Astrocyte (in vitro differentiated cells and primary cell): ENCODE results near the gene C1orf198. TPM values are rescaled to one million over a fixed set of nuclear protein-coding genes. Genes with fewer than 3 reads are reported as not detected.

Experiments
- DNase-seq: peaks from one replicate; pipeline ENCODE4 v3.0.0-alpha.2; 2010; ENCODE audit warnings: low read depth
- FAIRE-seq: peaks from 2 replicates; lab custom pipeline; 2011; peaks lifted over from hg19 to GRCh38; lab: Jason Lieb, UNC
- H2AFZ ChIP-seq: 2 replicates; pipeline ENCODE4 v1.6.0; 2012; ENCODE audit warnings: low read depth, low read length, inconsistent platforms
- H3K27ac ChIP-seq: 2 replicates; pipeline ENCODE4 v1.5.1; 2011; ENCODE audit warnings: low read depth, low read length, inconsistent platforms
- H3K27me3 ChIP-seq: 2 replicates; pipeline ENCODE4 v1.6.0; 2011; ENCODE audit warnings: low read length, inconsistent platforms; ENCODE audit not compliant: insufficient read depth
- H3K36me3 ChIP-seq: 2 replicates; pipeline ENCODE4 v1.5.1; 2011; ENCODE audit warnings: low read length, inconsistent platforms; ENCODE audit not compliant: insufficient read depth
- H3K4me1 ChIP-seq: 2 replicates; pipeline ENCODE4 v1.5.1; 2011; ENCODE audit warnings: low read length, inconsistent platforms; ENCODE audit not compliant: insufficient read depth
- H3K4me2 ChIP-seq: 2 replicates; pipeline ENCODE4 v1.6.0; 2012; ENCODE audit warnings: low read length, inconsistent platforms
- H3K4me3 ChIP-seq: 2 replicates; pipeline ENCODE4 v1.5.1; 2011; ENCODE audit warnings: low read depth, mild to moderate bottlenecking, low read length, inconsistent platforms; ENCODE audit not compliant: insufficient read depth
- H3K79me2 ChIP-seq: 2 replicates; pipeline ENCODE4 v1.6.0; 2012; ENCODE audit warnings: mild to moderate bottlenecking, low read length, inconsistent platforms; ENCODE audit not compliant: insufficient read depth
- H3K9ac ChIP-seq: 2 replicates; pipeline ENCODE4 v1.6.0; 2012; ENCODE audit warnings: mild to moderate bottlenecking, low read length, inconsistent platforms
- H3K9me3 ChIP-seq: 2 replicates; pipeline ENCODE4 v1.5.1; 2012; ENCODE audit warnings: low read depth, mild to moderate bottlenecking, low read length, inconsistent platforms; ENCODE audit not compliant: insufficient read depth
- H4K20me1 ChIP-seq: 2 replicates; pipeline ENCODE4 v1.6.0; 2012; ENCODE audit warnings: low read length, inconsistent platforms; ENCODE audit not compliant: insufficient read depth
- H3K27ac Mint-ChIP-seq: one replicate; pipeline ENCODE4 v1.8.0; 2021; ENCODE audit warnings: mild to moderate bottlenecking, mixed read lengths; ENCODE audit not compliant: unreplicated experiment
- H3K27me3 Mint-ChIP-seq: one replicate; pipeline ENCODE4 v1.8.0; 2021; ENCODE audit warnings: low read depth, mixed read lengths; ENCODE audit not compliant: unreplicated experiment
- H3K36me3 Mint-ChIP-seq: one replicate; pipeline ENCODE4 v1.8.0; 2021; ENCODE audit warnings: low read depth, mixed read lengths; ENCODE audit not compliant: unreplicated experiment
- H3K4me1 Mint-ChIP-seq: one replicate; pipeline ENCODE4 v1.8.0; 2021; ENCODE audit warnings: low read depth, mixed read lengths; ENCODE audit not compliant: unreplicated experiment
- H3K4me3 Mint-ChIP-seq: one replicate; pipeline ENCODE4 v1.8.0; 2021; ENCODE audit warnings: mild to moderate bottlenecking, moderate library complexity, mixed read lengths; ENCODE audit not compliant: unreplicated experiment
- H3K9me3 Mint-ChIP-seq: one replicate; pipeline ENCODE4 v1.8.0; 2021; ENCODE audit warnings: mild to moderate bottlenecking, mixed read lengths; ENCODE audit not compliant: unreplicated experiment
- CTCF ChIP-seq: IDR thresholded peaks from 2 replicates; pipeline ENCODE4 v1.5.1; 2011; ENCODE audit warnings: low read depth, mild to moderate bottlenecking, inconsistent platforms, low read length, moderate library complexity; ENCODE audit not compliant: insufficient read depth
- EZH2 ChIP-seq: IDR thresholded peaks from 2 replicates; pipeline ENCODE4 v1.6.1; 2012; ENCODE audit warnings: mild to moderate bottlenecking, low read length, inconsistent platforms; ENCODE audit not compliant: insufficient read depth
- total RNA-seq: library from RNA; stranded (reverse); gene quantifications from 2 replicates; pipeline ENCODE4 v1.2.1, GENCODE V29; 2021

C1orf198 gene
- total RNA-seq, 1 donor from 2014 or later = 102 TPM

- Mint-ChIP-seq H3K27ac (peak overlapping the region; percentile 87), H3K27me3 (no peaks in the 10 kb centered on the region), H3K4me1 (peaks cover 51% of the 10 kb centered on the region), H3K4me3 (peak overlapping the region; percentile 97), H3K36me3 (peaks cover 12% of the 10 kb centered on the region), H3K9me3 (no peaks in the 10 kb centered on the region)
- DNase-seq (no peak), FAIRE-seq (no peak)
- peaks cover 60% of the 10 kb centered on the region for H3K79me2 ChIP-seq
- H3K36me3 ChIP-seq = peaks cover 4% of the 10 kb centered on the region
- H3K27me3 ChIP-seq = no peaks in the 10 kb centered on the region
- H4K20me1 ChIP-seq = peaks cover 43% of the 10 kb centered on the region
- TF ChIP-seq CTCF (no peak), EZH2 (no peak)
- peak overlapping the region; percentile 91 for H3K4me2 ChIP-seq
- peak overlapping the region; percentile 93 for H3K9ac ChIP-seq
- H2AFZ ChIP-seq = no peak overlapping the region
- H3K27ac ChIP-seq = peak overlapping the region; percentile 90
- no peaks in the 10 kb centered on the region for H3K9me3 ChIP-seq
- H3K4me3 ChIP-seq = peak overlapping the region; percentile 92
- H3K4me1 ChIP-seq = peaks cover 40% of the 10 kb centered on the region
Measured at GRCh38 chr1:230867101-230867902, 1.0 kb downstream of the C1orf198 start.

- peaks cover 69% of the 10 kb centered on the region for H3K79me2 ChIP-seq
- no peaks in the 10 kb centered on the region for H3K27me3 Mint-ChIP-seq
- peak overlapping the region; percentile 87 for H3K27ac Mint-ChIP-seq
- H3K36me3 Mint-ChIP-seq = peaks cover 12% of the 10 kb centered on the region
- FAIRE-seq = no peak
- peak overlapping the region; percentile 91 for H3K4me2 ChIP-seq
- TF ChIP-seq CTCF (no peak), EZH2 (no peak)
- H2AFZ ChIP-seq = no peak overlapping the region
- H3K36me3 ChIP-seq = peaks cover 8% of the 10 kb centered on the region
- H3K27me3 ChIP-seq = no peaks in the 10 kb centered on the region
- H3K9me3 Mint-ChIP-seq = no peaks in the 10 kb centered on the region
- DNase-seq = peak; percentile 67
- H3K4me3 ChIP-seq = peak overlapping the region; percentile 92
- peak overlapping the region; percentile 97 for H3K4me3 Mint-ChIP-seq
- no peaks in the 10 kb centered on the region for H3K9me3 ChIP-seq
- peak overlapping the region; percentile 93 for H3K9ac ChIP-seq
- H3K4me1 ChIP-seq = peaks cover 48% of the 10 kb centered on the region
- H3K27ac ChIP-seq = peak overlapping the region; percentile 90
- H4K20me1 ChIP-seq = peaks cover 52% of the 10 kb centered on the region
- H3K4me1 Mint-ChIP-seq = peaks cover 53% of the 10 kb centered on the region
Measured at GRCh38 chr1:230866171-230867070, 1.9 kb downstream of the C1orf198 start.
